IPS DF 6.9 (cell line): ENCODE data around the gene UBE2F.

ENCODE experiments used
- DNase-seq: peaks from one replicate; pipeline ENCODE4 v3.0.0-alpha.2; 2013; ENCODE audit warnings: low read depth, low spot score
- H3K27ac ChIP-seq: one replicate; pipeline ENCODE4 v1.5.1; 2013; ENCODE audit warnings: low read length, control low read depth
- H3K27me3 ChIP-seq: 2 replicates; pipeline ENCODE4 v1.6.1; 2013; ENCODE audit warnings: mild to moderate bottlenecking, low read length; ENCODE audit not compliant: control insufficient read depth, insufficient read depth
- H3K36me3 ChIP-seq: 2 replicates; pipeline ENCODE4 v1.6.1; 2013; ENCODE audit warnings: low read length; ENCODE audit not compliant: control insufficient read depth, insufficient read depth
- H3K4me1 ChIP-seq: 2 replicates; pipeline ENCODE4 v1.6.1; 2013; ENCODE audit warnings: low read length; ENCODE audit not compliant: control insufficient read depth, insufficient read depth
- H3K4me3 ChIP-seq: 2 replicates; pipeline ENCODE4 v1.5.1; 2013; ENCODE audit warnings: mild to moderate bottlenecking, low read length
- H3K9me3 ChIP-seq: 2 replicates; pipeline ENCODE4 v1.6.1; 2013; ENCODE audit warnings: low read length, inconsistent platforms; ENCODE audit not compliant: control insufficient read depth, insufficient read depth
- WGBS: extraction: QIAGEN DNeasy Blood & Tissue Kit; methylation state at CpG from one replicate; pipeline ENCODE4 v1.1.7; 2013; ENCODE audit warnings: mixed read lengths, missing lambda C conversion rate; ENCODE audit not compliant: insufficient read length, insufficient coverage; 5-methylcytosine and 5-hydroxymethylcytosine counted together

Gene UBE2F, protein sequence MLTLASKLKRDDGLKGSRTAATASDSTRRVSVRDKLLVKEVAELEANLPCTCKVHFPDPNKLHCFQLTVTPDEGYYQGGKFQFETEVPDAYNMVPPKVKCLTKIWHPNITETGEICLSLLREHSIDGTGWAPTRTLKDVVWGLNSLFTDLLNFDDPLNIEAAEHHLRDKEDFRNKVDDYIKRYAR

DNA sequence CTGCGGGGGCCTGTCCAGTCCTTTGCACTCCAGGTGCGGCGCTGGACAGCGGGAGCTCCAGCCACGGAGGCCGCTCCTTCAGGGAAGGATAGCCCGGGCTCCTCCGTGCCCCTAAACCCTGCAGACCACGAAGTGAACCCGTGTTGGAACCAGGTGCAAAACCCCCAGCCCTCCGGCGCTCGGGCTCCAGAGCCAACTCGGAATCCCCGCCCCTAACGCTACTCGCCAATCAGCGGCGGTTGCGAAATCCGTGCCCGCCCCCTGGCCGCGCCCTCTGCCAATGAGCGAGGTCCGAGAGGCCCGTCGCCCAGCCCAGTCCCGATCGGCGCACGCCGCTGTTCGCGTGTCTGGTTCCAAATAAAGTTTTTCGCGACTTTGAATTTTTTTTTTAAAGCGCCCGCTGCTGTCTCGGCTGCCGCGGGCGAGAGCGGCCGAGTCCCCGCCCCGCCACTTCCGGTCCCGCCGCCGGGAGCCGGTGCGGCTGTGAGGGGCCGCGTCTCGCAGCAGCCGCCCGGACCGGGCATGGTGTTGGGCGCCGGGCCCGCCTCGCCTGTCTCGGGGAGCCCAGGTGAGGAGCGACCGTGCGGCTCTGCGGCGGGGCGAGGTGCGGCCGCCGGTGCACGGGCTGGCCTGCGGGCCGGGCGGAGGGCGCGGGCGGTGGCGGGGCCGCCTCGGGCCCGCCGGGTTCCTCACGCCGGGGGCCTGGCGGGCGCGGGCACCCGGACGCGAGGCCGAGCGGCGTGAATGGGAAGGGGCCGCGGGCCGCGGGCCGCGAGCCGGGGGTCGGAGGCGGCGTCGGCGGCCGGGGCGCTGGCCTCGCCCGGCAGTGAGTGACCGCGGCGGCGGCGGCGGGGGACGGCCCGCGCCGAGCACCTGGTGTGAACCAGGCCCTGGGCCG, at the start of gene UBE2F:
Gene UBE2F (plus strand): TSS at position 450 of the 898 bp plus-strand sequence. CDS start 6,094 bp downstream, outside the sequence.
- Histone ChIP-seq H3K4me1 (peaks cover 2% of the 10 kb centered on the region; the same call in 1 of the 2 replicates), H3K36me3 (no peaks in the 10 kb centered on the region), H3K4me3 (peak within 1 kb of the TSS; percentile 97), H3K27me3 (no peaks in the 10 kb centered on the region), H3K9me3 (0 out of 2 replicates have a peak, but pooled peaks cover 3% of the 10 kb centered on the region), H3K27ac (no peak within 1 kb of the TSS)
- WGBS: no CpG with 5 or more reads among the region's 123 CpGs
- DNase-seq: peak; percentile 89

DNA sequence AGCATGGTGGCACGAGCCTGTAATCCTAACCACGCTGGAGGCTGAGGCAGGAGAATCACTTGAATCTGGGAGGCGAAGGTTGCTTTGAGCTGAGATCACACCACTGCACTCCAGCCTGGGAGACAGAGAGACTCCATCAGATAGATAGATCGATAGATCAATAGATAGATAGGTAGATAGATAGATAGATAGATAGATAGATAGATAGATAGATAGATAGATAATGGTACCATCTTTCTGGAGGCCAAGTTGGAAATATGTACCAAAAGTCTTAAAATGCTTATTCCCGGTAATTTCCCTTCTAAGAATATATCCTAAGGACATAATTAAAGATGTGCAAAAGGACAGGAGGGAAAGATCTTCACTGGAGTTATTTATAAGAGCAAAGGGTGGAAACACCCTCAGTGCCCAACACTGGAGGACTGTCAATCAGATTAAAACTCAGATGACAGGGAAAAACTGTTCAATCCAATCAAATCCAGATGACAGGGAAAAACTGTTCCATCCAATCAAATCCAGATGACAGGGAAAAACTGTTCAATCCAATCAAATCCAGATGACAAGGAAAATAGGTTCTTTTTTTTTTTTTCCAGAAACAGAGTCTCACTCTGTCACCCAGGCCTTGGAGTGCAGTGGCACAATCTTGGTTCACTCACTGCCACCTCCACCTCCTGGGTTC, 49.0 kb upstream of the UBE2F start:
- peaks cover 2% of the 10 kb centered on the region; the same call in 1 of the 2 replicates for H3K4me1 ChIP-seq
- WGBS: no CpG with 5 or more reads among the region's 5 CpGs
- H3K27me3 ChIP-seq: no peaks in the 10 kb centered on the region
- no peaks in the 10 kb centered on the region for H3K36me3 ChIP-seq
- no peak overlapping the region for H3K27ac ChIP-seq
- DNase-seq: no peak
- H3K9me3 ChIP-seq: no peaks in the 10 kb centered on the region
- H3K4me3 ChIP-seq: no peak overlapping the region

DNA sequence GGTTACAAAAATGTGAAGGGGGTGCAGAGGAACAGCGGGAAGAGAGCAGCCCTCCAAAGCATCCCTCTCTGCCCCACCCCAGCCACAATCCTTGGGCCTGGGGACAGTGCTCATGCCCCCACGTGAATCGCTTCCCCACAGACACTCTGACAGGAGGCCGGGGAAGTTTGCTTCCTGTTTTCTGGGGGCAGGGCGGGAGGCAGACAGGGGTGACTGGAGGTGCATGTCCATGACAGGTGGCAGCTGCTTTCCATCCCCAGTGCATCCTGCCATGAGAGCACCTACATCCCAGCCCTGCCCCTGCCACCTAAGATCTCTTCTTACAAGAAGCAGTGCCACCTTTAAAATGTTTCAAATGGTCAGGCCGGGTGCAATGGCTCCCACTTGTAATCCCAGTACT, 47.2 kb upstream of the UBE2F start:
- Histone ChIP-seq H3K27me3 (no peaks in the 10 kb centered on the region), H3K9me3 (no peaks in the 10 kb centered on the region), H3K36me3 (no peaks in the 10 kb centered on the region), H3K27ac (no peak overlapping the region), H3K4me1 (peaks cover 6% of the 10 kb centered on the region; the same call in 1 of the 2 replicates), H3K4me3 (no peak overlapping the region)
- WGBS: no CpG with 5 or more reads among the region's 6 CpGs
- DNase-seq: no peak

DNA sequence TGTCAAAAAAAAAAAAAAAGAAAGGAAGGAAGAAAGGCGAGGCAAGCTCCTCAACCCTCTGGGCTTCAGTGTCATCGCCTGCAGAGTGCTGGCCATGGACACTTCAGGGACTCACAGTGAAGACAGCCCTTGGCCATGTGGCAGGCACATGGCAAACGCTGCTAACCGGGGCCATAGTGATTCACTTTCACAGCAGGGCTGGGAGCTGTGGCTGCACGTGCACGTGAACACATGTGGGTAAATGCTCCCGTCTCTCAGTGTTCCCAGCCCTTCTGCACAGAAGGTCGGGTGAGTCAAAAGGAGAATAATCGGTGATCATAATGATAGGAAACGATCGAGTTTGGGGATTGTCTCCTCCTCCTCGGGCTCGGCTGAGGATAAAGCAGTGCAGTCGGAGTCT, 46.1 kb upstream of the UBE2F start:
- no peak overlapping the region for H3K4me3 ChIP-seq
- peaks cover 6% of the 10 kb centered on the region; the same call in 1 of the 2 replicates for H3K4me1 ChIP-seq
- no CpG with 5 or more reads among the region's 14 CpGs for WGBS
- no peaks in the 10 kb centered on the region for H3K27me3 ChIP-seq
- H3K36me3 ChIP-seq: no peaks in the 10 kb centered on the region
- H3K9me3 ChIP-seq: no peaks in the 10 kb centered on the region
- no peak for DNase-seq
- H3K27ac ChIP-seq: no peak overlapping the region

DNA sequence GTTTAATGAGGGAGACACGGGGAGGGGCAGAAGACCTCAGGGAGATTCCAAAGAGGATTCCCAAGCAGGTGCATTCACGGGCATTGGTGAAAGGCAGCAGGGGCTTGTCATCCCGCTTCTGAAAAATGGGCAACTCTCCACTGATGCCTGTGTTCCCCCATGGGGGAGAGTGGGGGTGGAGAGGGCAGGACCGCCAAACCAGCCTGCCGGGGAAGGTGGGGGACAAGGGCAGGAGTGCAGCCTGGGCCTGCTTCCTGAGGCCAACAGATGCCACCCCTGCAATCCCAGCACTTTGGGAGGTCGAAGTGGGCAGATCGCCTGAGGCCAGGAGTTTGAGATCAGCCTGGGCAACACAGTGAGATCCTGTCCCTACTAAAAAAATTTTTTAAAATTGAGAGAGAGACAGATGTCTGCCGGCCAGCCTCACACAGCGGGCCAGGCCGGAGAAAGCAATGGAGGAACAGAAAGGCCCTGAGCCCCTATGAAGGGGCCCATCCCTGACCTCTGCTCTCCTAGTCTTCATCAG, 44.8 kb upstream of the UBE2F start:
- WGBS: no CpG with 5 or more reads among the region's 10 CpGs
- H3K4me3 ChIP-seq: no peak overlapping the region
- no peaks in the 10 kb centered on the region for H3K36me3 ChIP-seq
- no peaks in the 10 kb centered on the region for H3K27me3 ChIP-seq
- H3K9me3 ChIP-seq: no peaks in the 10 kb centered on the region
- DNase-seq: no peak
- H3K27ac ChIP-seq: no peak overlapping the region
- H3K4me1 ChIP-seq: peaks cover 6% of the 10 kb centered on the region; the same call in 1 of the 2 replicates

DNA sequence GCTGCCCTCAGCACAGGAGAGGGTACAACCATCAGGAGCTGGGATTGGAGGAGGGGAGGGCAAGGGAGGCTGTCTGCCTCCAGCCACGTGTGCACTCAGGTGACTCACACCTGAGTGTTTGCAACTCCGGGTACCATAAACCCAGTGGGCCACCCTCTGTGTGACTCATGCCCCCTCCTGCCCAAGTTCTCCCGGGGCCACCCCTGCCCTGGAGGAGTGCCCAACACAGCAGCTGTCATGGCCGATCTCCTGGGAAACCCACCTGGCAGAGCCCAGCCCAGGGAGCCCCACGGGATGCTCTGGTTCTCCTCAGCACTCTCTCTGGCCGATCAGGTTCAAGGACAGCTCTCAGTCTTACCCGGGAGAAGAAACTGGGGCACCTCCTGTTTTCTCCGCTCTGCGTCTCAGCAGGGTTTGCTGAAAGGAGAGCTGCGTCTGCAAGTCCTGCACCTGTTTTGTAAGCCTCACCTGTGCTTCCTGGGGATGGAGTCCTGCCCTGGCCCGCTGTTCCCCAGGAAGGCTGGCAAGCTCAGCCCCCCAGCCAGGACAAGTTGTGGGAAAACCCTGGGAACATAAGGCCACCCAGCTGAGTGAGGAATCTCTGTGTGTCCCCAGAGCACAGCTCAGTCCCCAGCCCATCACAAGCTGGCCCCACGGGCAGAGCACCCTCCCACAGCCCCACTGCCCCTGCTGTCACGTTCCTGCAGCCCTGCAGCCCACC, 44.0 kb upstream of the UBE2F start:
- no CpG with 5 or more reads among the region's 13 CpGs for WGBS
- H3K36me3 ChIP-seq: no peaks in the 10 kb centered on the region
- H3K9me3 ChIP-seq: no peaks in the 10 kb centered on the region
- H3K4me1 ChIP-seq: peaks cover 6% of the 10 kb centered on the region; the same call in 1 of the 2 replicates
- H3K4me3 ChIP-seq: no peak overlapping the region
- DNase-seq: no peak
- H3K27ac ChIP-seq: no peak overlapping the region
- no peaks in the 10 kb centered on the region for H3K27me3 ChIP-seq

DNA sequence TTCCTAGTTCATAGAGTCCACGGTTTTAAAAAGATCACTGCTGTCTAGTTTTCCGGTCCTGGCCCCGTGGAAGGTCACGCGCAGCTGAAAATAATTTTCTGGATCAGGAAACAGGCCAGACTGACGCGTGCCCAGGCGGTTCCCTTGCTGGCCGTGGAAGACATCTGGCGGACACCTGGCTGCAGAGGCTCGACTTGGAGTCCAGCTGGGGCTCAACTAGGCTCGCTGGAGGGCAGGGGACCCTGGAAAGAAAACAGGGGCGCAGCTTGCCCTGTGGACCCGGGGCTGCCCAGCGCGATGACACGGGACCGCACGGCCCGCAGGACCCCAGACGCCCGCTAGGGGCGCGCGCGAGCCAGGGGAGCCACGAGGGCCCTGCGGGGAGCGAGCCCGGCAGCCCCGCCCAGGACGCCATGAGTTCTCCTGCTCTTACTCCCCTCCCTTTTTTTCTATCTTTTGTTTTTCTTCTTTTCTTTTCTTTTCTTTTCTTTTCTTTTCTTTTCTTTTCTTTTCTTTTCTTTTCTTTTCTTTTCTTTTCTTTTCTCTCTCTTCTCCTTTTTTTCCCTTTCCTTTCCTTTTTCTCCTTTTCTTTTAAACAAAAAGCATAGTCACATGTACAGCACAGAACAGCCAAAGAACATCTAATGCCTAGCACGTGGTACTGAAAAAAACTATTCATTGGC, 43.2 kb upstream of the UBE2F start:
- peak; percentile 25 for DNase-seq
- WGBS: no CpG with 5 or more reads among the region's 33 CpGs
- Histone ChIP-seq H3K36me3 (no peaks in the 10 kb centered on the region), H3K9me3 (no peaks in the 10 kb centered on the region), H3K4me3 (no peak overlapping the region), H3K27ac (no peak overlapping the region), H3K4me1 (peaks cover 6% of the 10 kb centered on the region; the same call in 1 of the 2 replicates), H3K27me3 (no peaks in the 10 kb centered on the region)

DNA sequence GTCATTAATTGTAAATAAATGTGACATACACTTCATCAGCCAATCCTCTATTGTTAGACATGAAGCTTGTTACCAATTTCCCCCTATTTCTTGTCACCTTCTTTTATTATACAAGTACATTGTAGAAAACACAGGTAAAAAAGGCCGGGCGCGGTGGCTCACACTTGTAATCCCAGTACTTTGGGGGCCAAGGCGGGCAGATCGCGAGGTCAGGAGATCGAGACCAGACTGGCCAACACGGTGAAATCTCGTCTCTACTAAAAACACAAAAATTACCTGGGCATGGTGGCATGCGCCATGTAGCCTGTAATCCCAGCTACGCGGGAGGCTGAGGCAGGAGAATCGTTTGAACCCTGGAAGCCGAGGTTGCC, 42.7 kb upstream of the UBE2F start:
- Histone ChIP-seq H3K4me1 (peaks cover 6% of the 10 kb centered on the region; the same call in 1 of the 2 replicates), H3K36me3 (no peaks in the 10 kb centered on the region), H3K4me3 (no peak overlapping the region), H3K9me3 (no peaks in the 10 kb centered on the region), H3K27me3 (no peaks in the 10 kb centered on the region), H3K27ac (no peak overlapping the region)
- WGBS: no CpG with 5 or more reads among the region's 14 CpGs
- no peak for DNase-seq

DNA sequence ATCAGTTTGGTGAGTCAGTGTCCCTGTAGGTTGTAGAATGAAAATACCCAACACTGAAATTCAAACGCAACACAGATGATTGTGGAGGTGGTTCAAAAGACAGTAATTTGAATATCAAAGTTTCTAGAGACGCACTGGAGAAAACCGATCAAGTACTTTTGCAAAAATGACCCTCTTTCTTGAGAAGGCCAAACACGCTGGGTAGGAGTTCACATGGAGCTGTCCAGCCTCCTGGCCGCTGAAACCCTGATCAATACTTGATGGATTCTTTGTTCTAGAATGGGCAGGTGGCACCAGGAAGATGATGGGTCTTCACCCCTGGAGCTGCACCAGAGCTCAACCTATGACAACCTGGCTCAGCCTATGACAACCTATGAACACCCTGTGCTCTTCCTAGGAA, 39.7 kb upstream of the UBE2F start:
- Histone ChIP-seq H3K4me3 (no peak overlapping the region), H3K9me3 (no peaks in the 10 kb centered on the region), H3K27ac (no peak overlapping the region), H3K36me3 (no peaks in the 10 kb centered on the region), H3K27me3 (no peaks in the 10 kb centered on the region), H3K4me1 (peaks cover 6% of the 10 kb centered on the region; the same call in 1 of the 2 replicates)
- DNase-seq: no peak
- no CpG with 5 or more reads among the region's 5 CpGs for WGBS
